COR-L47 (cell line): Measurements from ENCODE around the gene ZNF205.
"Not testable (repeated sequence)": the region's sequence is repeated elsewhere in the genome, so short reads cannot be mapped to it uniquely, and the experiment has no call there.

Experiments
- DNase-seq: peaks from one replicate; lab custom pipeline; 2025; lab: John Stamatoyannopoulos, UW

The ZNF205 gene

GRCh38 chr16:3131755-3132377, 19.5 kb downstream of the ZNF205 start:
- peak; percentile 26 for DNase-seq

- no peak for DNase-seq
Measured at GRCh38 chr16:3133844-3134243, 21.5 kb downstream of the ZNF205 start.

- peak; percentile 96 for DNase-seq
Measured at GRCh38 chr16:3134338-3135125, 22.1 kb downstream of the ZNF205 start, which contains the start of gene ZNF213. Gene ZNF213 (plus strand): TSS chr16:3135029. CDS start chr16:3137281, 2,252 bp downstream.

GRCh38 chr16:3135126-3135715, 22.8 kb downstream of the ZNF205 start:
- no peak for DNase-seq

- DNase-seq, result no peak
Measured at GRCh38 chr16:3137267-3137666, 24.9 kb downstream of the ZNF205 start.

GRCh38 chr16:3138342-3138741, 26.0 kb downstream of the ZNF205 start:
- no peak for DNase-seq

GRCh38 chr16:3138823-3139426, 26.5 kb downstream of the ZNF205 start:
- no peak for DNase-seq

GRCh38 chr16:3139561-3139960, 27.2 kb downstream of the ZNF205 start:
- not testable (repeated sequence) for DNase-seq

GRCh38 chr16:3140603-3141427, 28.4 kb downstream of the ZNF205 start:
- DNase-seq, result no peak

GRCh38 chr16:3141781-3142311, 29.5 kb downstream of the ZNF205 start:
- DNase-seq, result no peak

- no peak for DNase-seq
Measured at GRCh38 chr16:3142327-3142726, 29.9 kb downstream of the ZNF205 start.

GRCh38 chr16:3142770-3143169, 30.4 kb downstream of the ZNF205 start:
- no peak for DNase-seq

GRCh38 chr16:3143189-3143588, 30.8 kb downstream of the ZNF205 start:
- DNase-seq, result no peak

- DNase-seq, result no peak
Measured at GRCh38 chr16:3143598-3144320, 31.4 kb downstream of the ZNF205 start.

GRCh38 chr16:3144321-3144983, 32.1 kb downstream of the ZNF205 start:
- no peak for DNase-seq

- no peak for DNase-seq
Measured at GRCh38 chr16:3145151-3145550, 32.8 kb downstream of the ZNF205 start.

- no peak for DNase-seq
Measured at GRCh38 chr16:3145660-3146059, 33.3 kb downstream of the ZNF205 start.

- DNase-seq, result no peak
Measured at GRCh38 chr16:3147046-3147756, 34.8 kb downstream of the ZNF205 start.

- DNase-seq, result no peak
Measured at GRCh38 chr16:3147757-3148104, 35.3 kb downstream of the ZNF205 start.
